Putamen (tissue), 1 donor: Measurements from ENCODE around the gene DHRSX.
"Not testable (repeated sequence)": the region's sequence is repeated elsewhere in the genome, so short reads cannot be mapped to it uniquely, and the experiment has no call there.

Source experiments
- DNase-seq: peaks from one replicate; pipeline ENCODE4 v3.0.0-alpha.2; 2016; ENCODE audit warnings: low spot score

DHRSX gene

GRCh38 chrX:2497961-2498780, 2.6 kb downstream of the DHRSX start:
- DNase-seq = no peak

GRCh38 chrX:2495595-2495994, 5.2 kb downstream of the DHRSX start:
- no peak for DNase-seq

DNA sequence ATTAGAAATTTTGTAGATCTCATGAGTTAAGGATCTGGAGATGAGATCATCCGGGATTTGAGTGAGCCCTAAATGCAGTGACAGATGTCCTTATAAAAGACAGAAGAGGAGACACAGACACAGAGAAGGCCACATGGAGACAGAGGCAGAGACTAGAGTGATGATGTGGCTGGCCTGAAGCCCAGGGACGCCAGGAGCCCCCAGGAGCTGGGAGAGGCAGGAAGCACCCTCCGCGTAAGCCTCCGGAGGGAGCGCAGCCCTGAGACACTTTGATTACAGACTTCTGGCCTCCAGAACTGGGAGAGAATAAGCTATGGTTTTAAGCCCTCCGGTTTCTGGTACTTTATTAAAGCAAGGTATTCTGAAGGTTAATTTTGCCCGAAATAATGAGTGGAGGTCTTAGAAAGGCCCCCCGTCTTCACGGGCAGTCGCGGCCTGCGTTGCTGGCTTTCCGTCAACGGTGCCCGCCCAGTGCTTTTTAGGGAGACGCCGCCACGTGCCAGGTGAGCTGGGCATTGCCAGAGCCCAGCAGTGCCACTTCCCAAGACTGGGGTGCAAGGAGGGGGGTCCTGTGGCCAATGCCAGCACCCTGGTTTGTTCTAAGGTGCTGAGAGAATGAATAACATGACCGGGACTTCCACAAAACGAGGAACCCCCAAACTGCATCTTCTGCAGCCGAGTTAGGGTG, 8.1 kb downstream of the DHRSX start:
- DNase-seq = no peak

DNA sequence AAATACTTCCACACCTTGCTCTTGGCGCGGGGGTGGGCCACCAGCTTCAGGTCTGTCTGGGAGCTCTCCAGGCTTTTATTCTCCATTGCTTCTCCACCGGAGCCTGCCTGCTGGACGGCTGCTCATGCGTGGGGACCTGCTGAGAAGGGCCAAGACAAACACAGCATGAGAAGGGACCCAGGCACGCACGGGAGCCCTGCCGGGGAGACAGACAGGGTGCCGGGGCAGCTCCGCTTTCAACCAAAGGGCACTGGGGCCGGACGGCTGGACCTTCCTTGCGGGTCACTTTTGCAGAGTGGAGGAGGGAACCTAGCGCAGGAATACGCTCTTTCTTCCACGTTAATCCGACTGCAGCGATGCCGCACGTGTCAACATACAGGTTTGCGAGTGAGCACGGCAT, 10.1 kb downstream of the DHRSX start:
- no peak for DNase-seq

- no peak for DNase-seq
Measured at GRCh38 chrX:2489446-2490445, 11.0 kb downstream of the DHRSX start.

- no peak for DNase-seq
Measured at GRCh38 chrX:2488621-2489285, 12.0 kb downstream of the DHRSX start.

GRCh38 chrX:2487366-2487765, 13.4 kb downstream of the DHRSX start:
- no peak for DNase-seq

GRCh38 chrX:2486476-2487133, 14.2 kb downstream of the DHRSX start:
- DNase-seq = no peak

GRCh38 chrX:2485789-2486345, 14.9 kb downstream of the DHRSX start:
- DNase-seq = no peak

DNA sequence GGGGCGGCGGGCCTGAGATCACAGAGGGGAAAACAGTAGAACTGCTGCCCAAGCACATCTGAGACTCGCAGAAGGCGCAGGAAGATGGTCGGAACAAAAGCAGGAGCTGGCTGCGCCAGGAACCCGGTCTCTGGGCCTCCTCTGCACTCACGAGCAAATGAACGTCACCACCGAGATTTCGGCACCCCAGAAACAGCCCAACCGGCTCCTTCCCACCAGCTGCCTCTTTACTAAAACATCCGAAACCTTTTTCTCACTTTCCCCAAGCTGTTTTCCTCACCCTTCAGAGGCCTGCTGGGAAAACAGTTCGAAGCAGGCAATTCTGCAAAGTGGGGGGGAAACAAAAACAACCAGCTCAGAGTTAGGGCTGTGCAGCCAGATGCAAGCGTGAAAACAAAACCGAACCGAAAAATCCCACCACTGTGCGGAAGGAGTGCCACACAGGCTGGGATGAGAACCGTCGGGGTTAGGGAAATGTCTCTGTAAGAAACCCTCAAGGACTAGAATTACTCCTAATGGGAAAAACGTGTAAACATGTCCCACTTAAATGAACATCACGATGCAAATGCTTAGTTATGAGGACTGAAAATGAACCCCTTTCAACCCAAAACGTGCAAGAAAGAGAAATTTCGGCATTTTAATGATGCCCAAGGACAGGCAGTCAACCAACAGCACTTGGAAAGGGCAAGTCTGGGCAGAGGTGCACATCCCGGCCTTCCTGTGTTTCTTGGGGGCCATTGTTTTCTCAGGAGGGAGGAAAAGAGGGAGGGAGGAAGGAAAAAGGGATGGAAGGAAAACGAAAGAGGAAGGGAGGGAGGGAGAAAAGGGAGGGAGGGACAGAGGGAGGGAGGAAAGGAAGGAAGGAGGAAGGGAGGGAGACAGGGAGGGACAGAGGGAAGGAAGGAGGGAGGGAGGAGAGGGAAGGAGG, 15.8 kb downstream of the DHRSX start:
- no peak for DNase-seq

GRCh38 chrX:2484256-2484655, 16.5 kb downstream of the DHRSX start:
- DNase-seq = no peak

- DNase-seq = no peak
Measured at GRCh38 chrX:2483398-2484060, 17.2 kb downstream of the DHRSX start.

- DNase-seq = not testable (repeated sequence)
Measured at GRCh38 chrX:2481597-2481996, 19.2 kb downstream of the DHRSX start.

- DNase-seq = not testable (repeated sequence)
Measured at GRCh38 chrX:2479982-2480381, 20.8 kb downstream of the DHRSX start.

GRCh38 chrX:2479420-2479780, 21.4 kb downstream of the DHRSX start:
- no peak for DNase-seq

DNA sequence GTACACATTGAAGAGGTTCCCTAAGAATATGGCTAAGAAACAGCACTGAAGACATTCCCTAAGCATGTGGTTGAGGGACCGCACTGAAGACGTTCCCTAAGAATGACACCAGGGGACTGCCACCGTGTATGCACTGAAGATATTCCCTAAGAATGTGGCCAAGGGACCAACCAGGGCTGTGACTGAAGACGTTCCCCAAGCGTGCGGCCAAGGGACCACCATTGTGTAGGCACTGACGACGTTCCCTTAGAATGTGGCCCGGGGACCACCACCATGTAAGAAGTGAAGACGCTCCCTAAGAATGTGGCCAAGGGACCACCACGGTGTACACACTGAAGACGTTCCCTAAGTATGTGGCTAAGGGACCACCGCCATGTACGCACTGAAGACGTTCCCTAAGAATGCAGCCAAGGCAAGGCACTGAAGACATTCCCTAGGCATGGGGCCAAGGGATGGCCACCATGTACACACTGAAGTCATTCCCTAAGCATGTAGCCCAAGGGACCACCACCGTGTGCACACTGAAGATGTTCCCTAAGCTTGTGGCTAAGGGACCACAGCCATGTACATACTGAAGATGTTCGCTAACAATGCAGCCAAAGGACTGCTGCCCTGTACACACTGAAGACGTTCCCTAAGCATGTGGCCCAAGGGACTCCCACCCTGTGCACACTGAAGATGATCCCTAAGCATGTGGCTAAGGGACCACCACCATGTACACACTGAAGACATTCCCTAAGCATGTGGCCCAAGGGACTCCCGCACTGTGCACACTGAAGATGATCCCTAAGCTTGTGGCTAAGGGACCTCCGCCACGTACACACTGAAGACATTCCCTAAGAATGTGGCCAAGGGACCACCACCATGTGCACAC, 22.0 kb downstream of the DHRSX start:
- no peak for DNase-seq

- DNase-seq = not testable (repeated sequence)
Measured at GRCh38 chrX:2477313-2477712, 23.5 kb downstream of the DHRSX start.
